DMS53 (cell line): ENCODE data around the gene PIP5K1B.
"Not testable (repeated sequence)": the region's sequence is repeated elsewhere in the genome, so short reads cannot be mapped to it uniquely, and the experiment has no call there.

Source experiments
- DNase-seq: peaks from one replicate; lab custom pipeline; 2025; lab: John Stamatoyannopoulos, UW

Gene PIP5K1B

GRCh38 chr9:68986949-68987348 is 281.9 kb downstream of the PIP5K1B start:
- not testable (repeated sequence) for DNase-seq

GRCh38 chr9:68991457-68991856 is 286.4 kb downstream of the PIP5K1B start:
- DNase-seq, result no peak

GRCh38 chr9:68995776-68996175 is 290.7 kb downstream of the PIP5K1B start:
- DNase-seq, result no peak

- DNase-seq, result no peak
These were observed 291.4 kb downstream of the PIP5K1B start for GRCh38 chr9:68996462-68996861.

- no peak for DNase-seq
These were observed 292.6 kb downstream of the PIP5K1B start for GRCh38 chr9:68997666-68998065.

- DNase-seq, result no peak
These were observed 293.3 kb downstream of the PIP5K1B start for GRCh38 chr9:68998385-68998784.

GRCh38 chr9:68998812-68999211 is 293.8 kb downstream of the PIP5K1B start:
- no peak for DNase-seq

GRCh38 chr9:68999393-69000105 is 294.5 kb downstream of the PIP5K1B start:
- peak; percentile 82 for DNase-seq

GRCh38 chr9:69001921-69002320 is 296.9 kb downstream of the PIP5K1B start:
- DNase-seq, result no peak

- no peak for DNase-seq
These were observed 298.0 kb downstream of the PIP5K1B start for GRCh38 chr9:69003051-69003450.

- DNase-seq, result no peak
These were observed 299.8 kb downstream of the PIP5K1B start for GRCh38 chr9:69004836-69005235.

- DNase-seq, result no peak
These were observed 304.7 kb downstream of the PIP5K1B start for GRCh38 chr9:69009708-69010107.

GRCh38 chr9:69012696-69013381 is 307.8 kb downstream of the PIP5K1B start:
- DNase-seq, result no peak

- no peak for DNase-seq
These were observed 308.3 kb downstream of the PIP5K1B start for GRCh38 chr9:69013382-69013727.

- DNase-seq, result no peak
These were observed 309.0 kb downstream of the PIP5K1B start, which contains the start of gene PRKACG for GRCh38 chr9:69014013-69014412. Gene PRKACG (minus strand): TSS chr9:69014113. CDS start chr9:69014092, 21 bp downstream.

- DNase-seq, result no peak
These were observed 311.4 kb downstream of the PIP5K1B start for GRCh38 chr9:69016191-69017096.

GRCh38 chr9:69018737-69019136 is 313.7 kb downstream of the PIP5K1B start:
- no peak for DNase-seq

- no peak for DNase-seq
These were observed 314.8 kb downstream of the PIP5K1B start for GRCh38 chr9:69019808-69020207.

GRCh38 chr9:69020301-69021145 is 315.5 kb downstream of the PIP5K1B start:
- no peak for DNase-seq

- DNase-seq, result no peak
These were observed 318.6 kb downstream of the PIP5K1B start for GRCh38 chr9:69023650-69024049.

- DNase-seq, result peak; percentile 71
These were observed 322.5 kb downstream of the PIP5K1B start for GRCh38 chr9:69027355-69028097.
